ENCODE measurements around the gene KCNK7. TPM values are rescaled to one million over a fixed set of nuclear protein-coding genes. Genes with fewer than 3 reads are reported as not detected.
A peak's percentile ranks its signal among the peaks of the same experiment; 100 is the strongest.

The KCNK7 gene
- total and polyA plus RNA-seq, 4 donors = 0.46 to 2.8 (median 1.3) TPM

GRCh38 chr11:65642014-65642671 is 46.5 kb upstream of the KCNK7 start:
- Histone ChIP-seq H3K4me1 (ENCODE audit: control insufficient read depth in 5 of 5, insufficient read depth in 5 of 5, low read length in 5 of 5) (peaks cover 0 to 26% (median 3%) of the 10 kb centered on the region in 5 donors), H3K27ac (ENCODE audit: low read depth in 1 of 2, low read length in 1 of 2) (peak overlapping the region in 1 of 2 donors; percentile 92), H3K36me3 (ENCODE audit: control insufficient read depth in 4 of 4, insufficient read depth in 4 of 4, low read length in 4 of 4) (peaks cover 0 to 48% (median 3%) of the 10 kb centered on the region in 4 donors), H3K9ac (ENCODE audit: insufficient read depth in 1 of 2, low read length in 2 of 2) (no peak overlapping the region), H3K4me3 (no peak overlapping the region), H3K9me3 (ENCODE audit: control insufficient read depth in 4 of 4, insufficient read depth in 3 of 4, low read length in 3 of 4) (no peaks in the 10 kb centered on the region), H3K27me3 (ENCODE audit: control insufficient read depth in 3 of 3, insufficient read depth in 3 of 3, low read length in 2 of 3) (no peaks in the 10 kb centered on the region)
- no peak for TF ChIP-seq CTCF (IDR thresholded peaks at IDR 0.05; ENCODE audit: control extremely low read depth, extremely low read depth)
- WGBS, 2 donors = 52 to 59% methylated on average over 49 of the region's 49 CpGs
- ATAC-seq (ENCODE audit: insufficient read depth, low FRiP score) (no peak), DNase-seq (no peak)

- Histone ChIP-seq H3K27me3 (ENCODE audit: control insufficient read depth in 3 of 3, insufficient read depth in 3 of 3, low read length in 2 of 3) (no peaks in the 10 kb centered on the region), H3K4me1 (ENCODE audit: control insufficient read depth in 5 of 5, insufficient read depth in 5 of 5, low read length in 5 of 5) (peaks cover 0 to 24% (median 3%) of the 10 kb centered on the region in 5 donors), H3K4me3 (no peak overlapping the region), H3K36me3 (ENCODE audit: control insufficient read depth in 4 of 4, insufficient read depth in 4 of 4, low read length in 4 of 4) (peaks cover 0 to 49% (median 3%) of the 10 kb centered on the region in 4 donors), H3K9me3 (ENCODE audit: control insufficient read depth in 4 of 4, insufficient read depth in 3 of 4, low read length in 3 of 4) (no peaks in the 10 kb centered on the region), H3K27ac (ENCODE audit: low read depth in 1 of 2, low read length in 1 of 2) (peak overlapping the region in 1 of 2 donors; percentile 92), H3K9ac (ENCODE audit: insufficient read depth in 1 of 2, low read length in 2 of 2) (no peak overlapping the region)
- ATAC-seq (ENCODE audit: insufficient read depth, low FRiP score) (no peak), DNase-seq (no peak)
- WGBS, 2 donors = 44 to 59% methylated on average over 16 of the region's 16 CpGs
- TF ChIP-seq CTCF (IDR thresholded peaks at IDR 0.05; ENCODE audit: control extremely low read depth, extremely low read depth) = no peak
Measured at GRCh38 chr11:65641297-65642013, 45.9 kb upstream of the KCNK7 start.

- H3K27ac ChIP-seq (ENCODE audit: low read depth in 1 of 2, low read length in 1 of 2) = peak overlapping the region; percentile 67 to 92
- no peak for TF ChIP-seq CTCF (IDR thresholded peaks at IDR 0.05; ENCODE audit: control extremely low read depth, extremely low read depth)
- H3K36me3 ChIP-seq (ENCODE audit: control insufficient read depth in 4 of 4, insufficient read depth in 4 of 4, low read length in 4 of 4) = peaks cover 0 to 49% (median 5%) of the 10 kb centered on the region in 4 donors
- H3K9ac ChIP-seq (ENCODE audit: insufficient read depth in 1 of 2, low read length in 2 of 2) = no peak overlapping the region
- H3K9me3 ChIP-seq (ENCODE audit: control insufficient read depth in 4 of 4, insufficient read depth in 3 of 4, low read length in 3 of 4) = no peaks in the 10 kb centered on the region
- peak overlapping the region; percentile 11 for H3K4me3 ChIP-seq
- no peaks in the 10 kb centered on the region for H3K27me3 ChIP-seq (ENCODE audit: control insufficient read depth in 3 of 3, insufficient read depth in 3 of 3, low read length in 2 of 3)
- 20 to 43% methylated on average over 32 to 35 of the region's 35 CpGs for WGBS, 2 donors
- H3K4me1 ChIP-seq (ENCODE audit: control insufficient read depth in 5 of 5, insufficient read depth in 5 of 5, low read length in 5 of 5) = peaks cover 0 to 24% (median 3%) of the 10 kb centered on the region in 5 donors
- peak in 1 of 3 donors; percentile 47 for DNase-seq
- peak; percentile 10 for ATAC-seq (ENCODE audit: insufficient read depth, low FRiP score)
Measured at GRCh38 chr11:65640483-65641296, 45.1 kb upstream of the KCNK7 start.
